ENCODE measurements around the gene SEPTIN2.

The SEPTIN2 gene

GRCh38 chr2:241355983-241356870 is 40.5 kb downstream of the SEPTIN2 start, which contains the start of gene FARP2:
Gene FARP2 (plus strand): TSS chr2:241356285. CDS start chr2:241373108, 16,823 bp downstream.
- CTCF ChIA-PET, result no interaction called here

GRCh38 chr2:241356871-241357260 is 41.1 kb downstream of the SEPTIN2 start:
- H3K4me3 ChIP-seq (ENCODE audit: low read depth, low read length), result peak overlapping the region; percentile 84
- DNase-seq (ENCODE audit: low read depth, low spot score), result no peak
- no peak for TF ChIP-seq CTCF (IDR thresholded peaks at IDR 0.05; ENCODE audit: insufficient read depth, low read length, missing control alignments)
- ChIA-PET POLR2A (no interaction called here), CTCF (no interaction called here)

More at GRCh38 chr2:241355983-241356870, 40.5 kb downstream of the SEPTIN2 start, which contains the start of gene FARP2:
- DNase-seq (ENCODE audit: low read depth, low spot score), result peak; percentile 89
- TF ChIP-seq CTCF (IDR thresholded peaks at IDR 0.05; ENCODE audit: insufficient read depth, low read length, missing control alignments), result peak; percentile 20
- POLR2A ChIA-PET, result no interaction called here
- H3K4me3 ChIP-seq (ENCODE audit: low read depth, low read length), result peak within 1 kb of the TSS; percentile 84

GRCh38 chr2:241357531-241357930 is 41.8 kb downstream of the SEPTIN2 start:
- TF ChIP-seq CTCF (IDR thresholded peaks at IDR 0.05; ENCODE audit: insufficient read depth, low read length, missing control alignments), result no peak
- no peak for DNase-seq (ENCODE audit: low read depth, low spot score)
- peak overlapping the region; percentile 84 for H3K4me3 ChIP-seq (ENCODE audit: low read depth, low read length)
- ChIA-PET POLR2A (no interaction called here), CTCF (interaction anchor here (0.6 to 1.7 kb wide), 3 partner anchors 20 to 322 kb away, joined by 3 to 5 read pairs (median 4); no protein-coding TSS in a partner anchor)

- POLR2A ChIA-PET, result no interaction called here
- TF ChIP-seq CTCF (IDR thresholded peaks at IDR 0.05; ENCODE audit: insufficient read depth, low read length, missing control alignments), result no peak
- H3K4me3 ChIP-seq (ENCODE audit: low read depth, low read length), result no peak overlapping the region
- DNase-seq (ENCODE audit: low read depth, low spot score), result no peak
- CTCF ChIA-PET, result interaction anchor here (0.6 to 1.8 kb wide), 6 partner anchors 13 to 322 kb away, joined by 3 to 5 read pairs (median 4); no protein-coding TSS in a partner anchor
Measured at GRCh38 chr2:241358470-241358869, 42.7 kb downstream of the SEPTIN2 start.

- ChIA-PET CTCF (interaction anchor here (0.8 to 2.0 kb wide), 5 partner anchors 15 to 300 kb away, joined by 3 to 5 read pairs (median 5); no protein-coding TSS in a partner anchor), POLR2A (no interaction called here)
- no peak for DNase-seq (ENCODE audit: low read depth, low spot score)
Measured at GRCh38 chr2:241359481-241360045, 43.8 kb downstream of the SEPTIN2 start.

More at GRCh38 chr2:241359481-241360045, 43.8 kb downstream of the SEPTIN2 start:
- no peak overlapping the region for H3K4me3 ChIP-seq (ENCODE audit: low read depth, low read length)
- TF ChIP-seq CTCF (IDR thresholded peaks at IDR 0.05; ENCODE audit: insufficient read depth, low read length, missing control alignments), result no peak
